H1 (cell line): ENCODE measurements around the gene RBM46. TPM values are rescaled to one million over a fixed set of nuclear protein-coding genes. Genes with fewer than 3 reads are reported as not detected.

ENCODE experiments used
- EP300 ChIP-seq, 2 experiments: IDR thresholded peaks; 1 replicate in 1 of 2; 2 replicates in 1 of 2; pipeline ENCODE4 v1.6.1; 2011 to 2012; ENCODE audit warnings: low read depth in 2 of 2, low read length in 2 of 2, mild to moderate bottlenecking in 2 of 2, borderline replicate concordance in 1 of 2, inconsistent platforms in 1 of 2, moderate library complexity in 1 of 2
- EZH2 ChIP-seq: fragments of 200-600 bp; sonication (generic); IDR thresholded peaks from 2 replicates; pipeline ENCODE4 v1.7.1; 2012; ENCODE audit warnings: low read depth, mild to moderate bottlenecking, moderate library complexity, low read length, inconsistent platforms; ENCODE audit not compliant: severe bottlenecking
- POLR2AphosphoS5 ChIP-seq: IDR thresholded peaks from 2 replicates; pipeline ENCODE4 v1.6.1; 2011; ENCODE audit warnings: low read depth, low read length
- RFX5 ChIP-seq: IDR thresholded peaks from 2 replicates; pipeline ENCODE4 v1.6.1; 2011; ENCODE audit warnings: low read depth, low read length, improper control_type of control experiment, borderline replicate concordance
- polyA plus RNA-seq, 7 experiments: library from polyadenylated mRNA; depleted of rRNA in 3 of 7; stranded (reverse) in 5 of 7; unstranded in 2 of 7; fragments of >200 nt in 5 of 7; fragments of 200-250 nt in 2 of 7; gene quantifications; 1 replicate in 5 of 7; 2 replicates in 1 of 7; 4 replicates in 1 of 7; pipeline versions ENCODE4 v1.2.1 to v1.2.3, GENCODE V29; 2011 to 2013; ENCODE audit warnings: missing spikeins in 2 of 7, mixed read lengths in 2 of 7
- total RNA-seq: library from RNA; stranded (reverse); fragmentation: NEBNext Ultra II Directional; extraction: Animal tissue kit (Norgen Biotek cat#: 25700); gene quantifications from 2 replicates; pipeline ENCODE4 v1.2.1, GENCODE V29; 2021

Gene RBM46
- total and polyA plus RNA-seq, 2 of the 8 experiments (the other 6 are each of a cell fraction or from before 2014, with no cell fraction given): 0.12 to 0.54 TPM

GRCh38 chr4:154838155-154838554 is 57.1 kb downstream of the RBM46 start (continued):
- TF ChIP-seq RFX5: no peak
- TF ChIP-seq POLR2AphosphoS5: no peak
- no peak for TF ChIP-seq EP300 (IDR thresholded peaks at IDR 0.05; ENCODE audit: borderline replicate concordance in 1 of 2, low read depth in 2 of 2, low read length in 2 of 2)
- TF ChIP-seq EZH2: no peak
